PFSK-1 (cell line): ENCODE measurements around the gene ERG28.
A peak's percentile ranks its signal among the peaks of the same experiment; 100 is the strongest.

ENCODE experiments used
- FOXP2 ChIP-seq: optimal IDR thresholded peaks from 2 replicates; pipeline ENCODE3; 2011; ENCODE audit warnings: borderline replicate concordance, control low read depth, inconsistent platforms; ENCODE audit not compliant: insufficient read depth; ENCODE audit errors: extremely low read length, extremely low read depth
- POLR2AphosphoS5 ChIP-seq: IDR thresholded peaks from 2 replicates; pipeline ENCODE4 v1.6.1; 2012; ENCODE audit warnings: low read depth, mild to moderate bottlenecking, control low read depth, low read length, moderate library complexity
- REST ChIP-seq, 2 experiments: IDR thresholded peaks; 2 replicates each; pipeline versions ENCODE4 v1.6.1 to v1.8.0; 2011 to 2012; ENCODE audit warnings: low read depth in 2 of 2, low read length in 2 of 2, control low read depth in 1 of 2, inconsistent platforms in 1 of 2, mild to moderate bottlenecking in 1 of 2, moderate library complexity in 1 of 2; ENCODE audit not compliant: insufficient read depth in 1 of 2
- SIN3A ChIP-seq: IDR thresholded peaks from 2 replicates; pipeline ENCODE4 v1.6.1; 2012; ENCODE audit warnings: mild to moderate bottlenecking, low read length, moderate library complexity, borderline replicate concordance; ENCODE audit not compliant: insufficient read depth
- TAF1 ChIP-seq: IDR thresholded peaks from 2 replicates; pipeline ENCODE4 v1.6.1; 2012; ENCODE audit warnings: low read length, control low read depth, borderline replicate concordance; ENCODE audit not compliant: insufficient read depth

ERG28 gene

GRCh38 chr14:75648066-75648838, 12.4 kb downstream of the ERG28 start:
- TF ChIP-seq FOXP2 (peak; percentile 9), SIN3A (no peak)

- TF ChIP-seq SIN3A: no peak
- TF ChIP-seq FOXP2: no peak
- no peak for TF ChIP-seq TAF1
- TF ChIP-seq REST (IDR thresholded peaks at IDR 0.05; ENCODE audit: insufficient read depth in 1 of 2, low read depth in 2 of 2, low read length in 2 of 2): no peak
- no peak for TF ChIP-seq POLR2AphosphoS5
These were observed 13.0 kb downstream of the ERG28 start for GRCh38 chr14:75647640-75648039.

GRCh38 chr14:75646762-75647161, 13.9 kb downstream of the ERG28 start:
- no peak for TF ChIP-seq POLR2AphosphoS5
- TF ChIP-seq TAF1: no peak
- TF ChIP-seq FOXP2: no peak
- no peak for TF ChIP-seq SIN3A
- TF ChIP-seq REST (IDR thresholded peaks at IDR 0.05; ENCODE audit: insufficient read depth in 1 of 2, low read depth in 2 of 2, low read length in 2 of 2): no peak

GRCh38 chr14:75645056-75645455, 15.6 kb downstream of the ERG28 start:
- TF ChIP-seq TAF1 (no peak), REST (IDR thresholded peaks at IDR 0.05; ENCODE audit: insufficient read depth in 1 of 2, low read depth in 2 of 2, low read length in 2 of 2) (no peak), SIN3A (no peak), FOXP2 (no peak), POLR2AphosphoS5 (no peak)

- TF ChIP-seq SIN3A (no peak), TAF1 (no peak), POLR2AphosphoS5 (no peak), REST (IDR thresholded peaks at IDR 0.05; ENCODE audit: insufficient read depth in 1 of 2, low read depth in 2 of 2, low read length in 2 of 2) (no peak), FOXP2 (no peak)
These were observed 16.7 kb downstream of the ERG28 start for GRCh38 chr14:75643985-75644384.
